GM12878 (cell line): ENCODE data around the gene SPATA6. TPM values are rescaled to one million over a fixed set of nuclear protein-coding genes. Genes with fewer than 3 reads are reported as not detected.

ENCODE experiments used
- ATAC-seq: fragments of 200-7000 bp; cut with Tn5 transposase; 3 replicates; pipeline ENCODE4 v1.9.1; 2020; ENCODE audit warnings: mild to moderate bottlenecking, moderate library complexity
- BruUV-seq: library from RNA; stranded (reverse); fragments of 400-500 nt; replicated peaks from 2 replicates; lab custom pipeline; 2021; lab: Mats Ljungman, UMichigan
- CTCF ChIA-PET: fragments of 300-600 bp; sonication (Branson Sonifier 250); formaldehyde crosslinking; extraction: SDS; loops from one replicate; lab custom pipeline; 2021; ENCODE audit warnings: inconsistent platforms; lab: Yijun Ruan, JAX
- POLR2A ChIA-PET: fragments of 350-600 bp; formaldehyde crosslinking; extraction: SDS; loops from one replicate; lab custom pipeline; 2021; ENCODE audit warnings: inconsistent platforms; lab: Charles Lee
- RAD21 ChIA-PET: fragments of 300-600 bp; sonication (Branson Sonifier 250); formaldehyde crosslinking; loops from one replicate; lab custom pipeline; 2023; ENCODE audit warnings: antibody characterized with exemption; ENCODE audit not compliant: unreplicated experiment; lab: Charles Lee
- SMC1A ChIA-PET: fragments of 300-600 bp; sonication (Branson Sonifier 250); formaldehyde crosslinking; loops from one replicate; lab custom pipeline; 2023; ENCODE audit not compliant: unreplicated experiment, uncharacterized antibody; lab: Charles Lee
- DNase-seq: peaks from one replicate; pipeline ENCODE4 v3.0.0-alpha.2; 2011; ENCODE audit warnings: low read depth, low spot score
- FAIRE-seq: peaks from 3 replicates; lab custom pipeline; 2011; peaks lifted over from hg19 to GRCh38; lab: Jason Lieb, UNC
- H2AFZ ChIP-seq: 2 replicates; pipeline ENCODE4 v1.6.0; 2011; ENCODE audit warnings: low read depth, low read length, control low read depth; ENCODE audit not compliant: control insufficient read depth
- H3K27ac ChIP-seq: 2 replicates; pipeline ENCODE4 v1.5.1; 2011; ENCODE audit warnings: control low read depth; ENCODE audit not compliant: control insufficient read depth, insufficient read depth
- H3K27me3 ChIP-seq, 2 experiments: replicated peaks in 1 of 2; 2 replicates each; pipeline versions ENCODE4 v1.6.0 to v1.6.1; 2011; ENCODE audit warnings: low read length in 1 of 2; ENCODE audit not compliant: control insufficient read depth in 2 of 2, insufficient read depth in 2 of 2
- H3K36me3 ChIP-seq, 2 experiments: 2 replicates each; pipeline ENCODE4 v1.5.1; 2011; ENCODE audit warnings: low read length in 1 of 2; ENCODE audit not compliant: control insufficient read depth in 2 of 2, insufficient read depth in 2 of 2
- H3K4me1 ChIP-seq: 2 replicates; pipeline ENCODE4 v1.6.1; 2011; ENCODE audit warnings: mild to moderate bottlenecking, low read length, moderate library complexity, mixed read lengths; ENCODE audit not compliant: control insufficient read depth, insufficient read depth
- H3K4me2 ChIP-seq: 2 replicates; pipeline ENCODE4 v1.6.0; 2011; ENCODE audit warnings: control low read depth; ENCODE audit not compliant: control insufficient read depth, insufficient read depth
- H3K4me3 ChIP-seq: fragments of 200-600 bp; sonication (generic); 2 replicates; pipeline ENCODE4 v1.5.1; 2016
- H3K79me2 ChIP-seq: 2 replicates; pipeline ENCODE4 v1.6.0; 2011; ENCODE audit warnings: low read length; ENCODE audit not compliant: control insufficient read depth, insufficient read depth
- H3K9ac ChIP-seq: 2 replicates; pipeline ENCODE4 v1.8.0; 2011; ENCODE audit warnings: low read length, control low read depth, mixed read lengths; ENCODE audit not compliant: control insufficient read depth, insufficient read depth
- H3K9me3 ChIP-seq: replicated peaks from 3 replicates; pipeline ENCODE4 v1.5.1; 2011; ENCODE audit warnings: mild to moderate bottlenecking, low read length; ENCODE audit not compliant: control insufficient read depth, insufficient read depth
- H4K20me1 ChIP-seq: 2 replicates; pipeline ENCODE4 v1.6.0; 2011; ENCODE audit not compliant: control insufficient read depth, insufficient read depth
- CBX3 ChIP-seq: fragments of 200-600 bp; sonication (generic); IDR thresholded peaks from 2 replicates; pipeline ENCODE4 v1.6.1; 2016; ENCODE audit warnings: low read depth, borderline replicate concordance
- CHD1 ChIP-seq: IDR thresholded peaks from 2 replicates; pipeline ENCODE4 v1.6.1; 2012; ENCODE audit warnings: low read depth, low read length, improper control_type of control experiment
- CHD4 ChIP-seq: fragments of 200-600 bp; sonication (generic); IDR thresholded peaks from 2 replicates; pipeline ENCODE4 v1.6.1; 2016; ENCODE audit warnings: mild to moderate bottlenecking
- KLF5 ChIP-seq: fragments of 450-650 bp; IDR thresholded peaks from 2 replicates; pipeline ENCODE4 v1.6.1; 2014; ENCODE audit warnings: mild to moderate bottlenecking; ENCODE audit not compliant: partially characterized antibody
- RBBP5 ChIP-seq: fragments of 200-600 bp; sonication (generic); conservative IDR thresholded peaks from 2 replicates; pipeline ENCODE4 v1.6.1; 2016
- SUPT20H ChIP-seq: IDR thresholded peaks from 2 replicates; pipeline ENCODE4 v1.6.1; 2011; ENCODE audit warnings: low read depth, mild to moderate bottlenecking, low read length, moderate library complexity, borderline replicate concordance; ENCODE audit not compliant: control insufficient read depth
- TCF7 ChIP-seq: IDR thresholded peaks from 2 replicates; pipeline ENCODE4 v1.6.1; 2014; ENCODE audit warnings: antibody characterized with exemption, borderline replicate concordance
- ZSCAN29 ChIP-seq: fragments of 450-650 bp; IDR thresholded peaks from 2 replicates; pipeline ENCODE4 v1.6.1; 2017; ENCODE audit warnings: mild to moderate bottlenecking, moderate library complexity
- WGBS: methylation state at CpG from one replicate; pipeline ENCODE4 v1.1.6; 2016; ENCODE audit warnings: low lambda C conversion rate; ENCODE audit not compliant: insufficient replicate concordance, insufficient coverage; ENCODE audit errors: missing lambda C conversion rate; 5-methylcytosine and 5-hydroxymethylcytosine counted together
- in situ Hi-C: fragments of 300-500 bp; cut with MboI; formaldehyde crosslinking; loops from 9 replicates; pipeline ENCODE4 v1.14.3; 2018; ENCODE audit warnings: mixed read lengths
- intact Hi-C: fragments of 100-400 bp; cut with micrococcal nuclease; formaldehyde crosslinking; loops from one replicate; pipeline ENCODE4 v1.14.2; 2022; ENCODE audit not compliant: unreplicated experiment
- polyA plus RNA-seq, 11 experiments: library from polyadenylated mRNA; depleted of rRNA in 4 of 11; unstranded in 6 of 11; stranded (reverse) in 5 of 11; fragments of >200 nt; fragmentation: Nextera tagmentation in 4 of 11; fragmentation: Illumina TruSeq in 1 of 11; extraction: Ambion mirVana in 4 of 11; extraction: Trizol in 1 of 11; gene quantifications; 1 replicate in 1 of 11; 2 replicates in 10 of 11; pipeline versions ENCODE4 v1.2.1 to v1.2.3, GENCODE V29; 2011 to 2016; ENCODE audit warnings: inconsistent platforms in 2 of 11, missing spikeins in 2 of 11, low read depth in 1 of 11
- total RNA-seq, 4 experiments: library from RNA; depleted of rRNA in 3 of 4; stranded (reverse); fragments of >200 nt in 3 of 4; fragmentation: Illumina TruSeq in 1 of 4; extraction: Trizol in 1 of 4; gene quantifications; 2 replicates each; pipeline versions ENCODE4 v1.2.1 to v1.2.3, GENCODE V29; 2013 to 2021
- TF ChIP-seq, protein P1 (sequence below): IDR thresholded peaks from 2 replicates; pipeline ENCODE4 v1.6.1; 2011; ENCODE audit warnings: borderline replicate concordance, low read depth, mild to moderate bottlenecking, moderate library complexity, low read length; ENCODE audit not compliant: insufficient read depth, poor library complexity, severe bottlenecking
- TF ChIP-seq, protein P2 (sequence below): IDR thresholded peaks from 2 replicates; pipeline ENCODE4 v1.6.1; 2012; ENCODE audit warnings: improper control_type of control experiment, low read depth, low read length; ENCODE audit not compliant: insufficient replicate concordance
- TF ChIP-seq, protein P3 (sequence below): fragments of 450-650 bp; formaldehyde crosslinking; IDR thresholded peaks from 2 replicates; pipeline ENCODE4 v1.5.0; 2022; ENCODE audit warnings: mild to moderate bottlenecking, missing genetic modification characterization

The SPATA6 gene
- total and polyA plus RNA-seq, 10 of the 15 experiments (the other 5 are each of a cell fraction or from before 2014, with no cell fraction given): 0.29 TPM; not detected in 9

DNA sequence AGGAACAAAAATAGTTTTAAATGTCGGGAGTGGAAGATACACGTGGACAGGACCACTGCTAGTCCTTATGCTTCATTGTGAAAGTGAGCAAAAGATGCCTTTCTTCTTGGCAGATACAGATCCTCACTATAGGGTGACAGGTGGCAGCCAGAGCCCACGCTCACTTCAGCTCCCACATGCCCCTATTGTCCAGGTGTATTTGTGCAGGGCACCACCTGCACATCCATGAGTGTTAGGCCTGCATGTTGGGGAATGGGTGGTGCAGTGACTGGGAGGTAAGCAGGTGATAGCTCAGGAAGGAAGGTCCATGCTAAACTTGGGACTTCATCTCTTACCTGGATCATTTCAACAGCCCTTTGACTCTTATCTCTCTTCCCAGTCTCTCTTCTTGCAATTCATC is 222.1 kb downstream of the SPATA6 start (continued):
- TF ChIP-seq, protein P1, sequence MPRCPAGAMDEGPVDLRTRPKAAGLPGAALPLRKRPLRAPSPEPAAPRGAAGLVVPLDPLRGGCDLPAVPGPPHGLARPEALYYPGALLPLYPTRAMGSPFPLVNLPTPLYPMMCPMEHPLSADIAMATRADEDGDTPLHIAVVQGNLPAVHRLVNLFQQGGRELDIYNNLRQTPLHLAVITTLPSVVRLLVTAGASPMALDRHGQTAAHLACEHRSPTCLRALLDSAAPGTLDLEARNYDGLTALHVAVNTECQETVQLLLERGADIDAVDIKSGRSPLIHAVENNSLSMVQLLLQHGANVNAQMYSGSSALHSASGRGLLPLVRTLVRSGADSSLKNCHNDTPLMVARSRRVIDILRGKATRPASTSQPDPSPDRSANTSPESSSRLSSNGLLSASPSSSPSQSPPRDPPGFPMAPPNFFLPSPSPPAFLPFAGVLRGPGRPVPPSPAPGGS: no peak
- TF ChIP-seq CHD4 (no peak), KLF5 (no peak)
- TF ChIP-seq, protein P2, sequence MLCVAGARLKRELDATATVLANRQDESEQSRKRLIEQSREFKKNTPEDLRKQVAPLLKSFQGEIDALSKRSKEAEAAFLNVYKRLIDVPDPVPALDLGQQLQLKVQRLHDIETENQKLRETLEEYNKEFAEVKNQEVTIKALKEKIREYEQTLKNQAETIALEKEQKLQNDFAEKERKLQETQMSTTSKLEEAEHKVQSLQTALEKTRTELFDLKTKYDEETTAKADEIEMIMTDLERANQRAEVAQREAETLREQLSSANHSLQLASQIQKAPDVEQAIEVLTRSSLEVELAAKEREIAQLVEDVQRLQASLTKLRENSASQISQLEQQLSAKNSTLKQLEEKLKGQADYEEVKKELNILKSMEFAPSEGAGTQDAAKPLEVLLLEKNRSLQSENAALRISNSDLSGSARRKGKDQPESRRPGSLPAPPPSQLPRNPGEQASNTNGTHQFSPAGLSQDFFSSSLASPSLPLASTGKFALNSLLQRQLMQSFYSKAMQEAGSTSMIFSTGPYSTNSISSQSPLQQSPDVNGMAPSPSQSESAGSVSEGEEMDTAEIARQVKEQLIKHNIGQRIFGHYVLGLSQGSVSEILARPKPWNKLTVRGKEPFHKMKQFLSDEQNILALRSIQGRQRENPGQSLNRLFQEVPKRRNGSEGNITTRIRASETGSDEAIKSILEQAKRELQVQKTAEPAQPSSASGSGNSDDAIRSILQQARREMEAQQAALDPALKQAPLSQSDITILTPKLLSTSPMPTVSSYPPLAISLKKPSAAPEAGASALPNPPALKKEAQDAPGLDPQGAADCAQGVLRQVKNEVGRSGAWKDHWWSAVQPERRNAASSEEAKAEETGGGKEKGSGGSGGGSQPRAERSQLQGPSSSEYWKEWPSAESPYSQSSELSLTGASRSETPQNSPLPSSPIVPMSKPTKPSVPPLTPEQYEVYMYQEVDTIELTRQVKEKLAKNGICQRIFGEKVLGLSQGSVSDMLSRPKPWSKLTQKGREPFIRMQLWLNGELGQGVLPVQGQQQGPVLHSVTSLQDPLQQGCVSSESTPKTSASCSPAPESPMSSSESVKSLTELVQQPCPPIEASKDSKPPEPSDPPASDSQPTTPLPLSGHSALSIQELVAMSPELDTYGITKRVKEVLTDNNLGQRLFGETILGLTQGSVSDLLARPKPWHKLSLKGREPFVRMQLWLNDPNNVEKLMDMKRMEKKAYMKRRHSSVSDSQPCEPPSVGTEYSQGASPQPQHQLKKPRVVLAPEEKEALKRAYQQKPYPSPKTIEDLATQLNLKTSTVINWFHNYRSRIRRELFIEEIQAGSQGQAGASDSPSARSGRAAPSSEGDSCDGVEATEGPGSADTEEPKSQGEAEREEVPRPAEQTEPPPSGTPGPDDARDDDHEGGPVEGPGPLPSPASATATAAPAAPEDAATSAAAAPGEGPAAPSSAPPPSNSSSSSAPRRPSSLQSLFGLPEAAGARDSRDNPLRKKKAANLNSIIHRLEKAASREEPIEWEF: no peak
- TF ChIP-seq, all 136 proteins: peak for 0

DNA sequence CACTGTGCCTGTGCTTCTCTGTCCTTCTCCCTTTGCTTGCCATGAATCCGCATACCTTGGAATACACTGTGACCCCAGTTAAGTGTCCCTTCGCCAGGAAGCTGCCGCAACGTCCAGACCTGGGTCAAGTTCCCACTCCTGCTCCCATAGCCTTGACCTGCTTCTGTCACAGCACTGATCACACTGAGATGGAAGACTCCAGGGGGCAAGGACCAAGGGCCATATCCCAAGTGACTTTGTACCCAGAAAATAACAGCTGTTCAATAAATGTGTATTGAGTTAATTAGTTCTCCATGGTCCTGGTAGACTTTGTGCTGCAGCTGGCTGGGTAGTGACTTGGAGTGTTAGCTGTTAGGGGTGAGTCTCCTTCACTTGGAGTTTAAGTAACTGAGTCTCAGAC is 223.6 kb downstream of the SPATA6 start:
- RAD21 ChIA-PET: no interaction called here
- TF ChIP-seq CBX3 (no peak), ZSCAN29 (no peak), SUPT20H (no peak), RBBP5 (no peak), CHD1 (no peak), TCF7 (no peak)
- TF ChIP-seq, protein P3, sequence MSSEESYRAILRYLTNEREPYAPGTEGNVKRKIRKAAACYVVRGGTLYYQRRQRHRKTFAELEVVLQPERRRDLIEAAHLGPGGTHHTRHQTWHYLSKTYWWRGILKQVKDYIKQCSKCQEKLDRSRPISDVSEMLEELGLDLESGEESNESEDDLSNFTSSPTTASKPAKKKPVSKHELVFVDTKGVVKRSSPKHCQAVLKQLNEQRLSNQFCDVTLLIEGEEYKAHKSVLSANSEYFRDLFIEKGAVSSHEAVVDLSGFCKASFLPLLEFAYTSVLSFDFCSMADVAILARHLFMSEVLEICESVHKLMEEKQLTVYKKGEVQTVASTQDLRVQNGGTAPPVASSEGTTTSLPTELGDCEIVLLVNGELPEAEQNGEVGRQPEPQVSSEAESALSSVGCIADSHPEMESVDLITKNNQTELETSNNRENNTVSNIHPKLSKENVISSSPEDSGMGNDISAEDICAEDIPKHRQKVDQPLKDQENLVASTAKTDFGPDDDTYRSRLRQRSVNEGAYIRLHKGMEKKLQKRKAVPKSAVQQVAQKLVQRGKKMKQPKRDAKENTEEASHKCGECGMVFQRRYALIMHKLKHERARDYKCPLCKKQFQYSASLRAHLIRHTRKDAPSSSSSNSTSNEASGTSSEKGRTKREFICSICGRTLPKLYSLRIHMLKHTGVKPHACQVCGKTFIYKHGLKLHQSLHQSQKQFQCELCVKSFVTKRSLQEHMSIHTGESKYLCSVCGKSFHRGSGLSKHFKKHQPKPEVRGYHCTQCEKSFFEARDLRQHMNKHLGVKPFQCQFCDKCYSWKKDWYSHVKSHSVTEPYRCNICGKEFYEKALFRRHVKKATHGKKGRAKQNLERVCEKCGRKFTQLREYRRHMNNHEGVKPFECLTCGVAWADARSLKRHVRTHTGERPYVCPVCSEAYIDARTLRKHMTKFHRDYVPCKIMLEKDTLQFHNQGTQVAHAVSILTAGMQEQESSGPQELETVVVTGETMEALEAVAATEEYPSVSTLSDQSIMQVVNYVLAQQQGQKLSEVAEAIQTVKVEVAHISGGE (CRISPR knock-in tag): no peak
- TF ChIP-seq, all 136 proteins: peak for 0
- FAIRE-seq (no peak), ATAC-seq (no peak), DNase-seq (no peak)
- CTCF ChIA-PET: no interaction called here
- SMC1A ChIA-PET: no interaction called here
- no TSS peak for BruUV-seq
- Histone ChIP-seq H3K4me3 (no peak overlapping the region), H3K4me1 (no peaks in the 10 kb centered on the region), H4K20me1 (no peaks in the 10 kb centered on the region; the same call in 1 of the 2 replicates), H3K36me3 (no peaks in the 10 kb centered on the region), H3K27ac (no peak overlapping the region), H3K79me2 (no peaks in the 10 kb centered on the region), H3K27me3 (no peaks in the 10 kb centered on the region), H3K4me2 (no peak overlapping the region), H3K9ac (no peak overlapping the region), H2AFZ (no peak overlapping the region), H3K9me3 (no peaks in the 10 kb centered on the region)
- in situ Hi-C loops (no loop called here), intact Hi-C loops (no loop called here)
- POLR2A ChIA-PET: no interaction called here
- WGBS: 31% methylated on average over 4 of the region's 4 CpGs
